SJCRH30 (cell line): ENCODE measurements around the gene HSDL2. TPM values are rescaled to one million over a fixed set of nuclear protein-coding genes. Genes with fewer than 3 reads are reported as not detected.
"Not testable (repeated sequence)": the region's sequence is repeated elsewhere in the genome, so short reads cannot be mapped to it uniquely, and the experiment has no call there.

ENCODE experiments used
- DNase-seq, 2 experiments: peaks; one replicate each; pipeline ENCODE4 v3.0.0-alpha.2; 2015 to 2020
- H3K27ac ChIP-seq: fragments of 250-450 bp; sonication (Bioruptor Pico); 2 replicates; pipeline ENCODE4 v1.5.1; 2020; ENCODE audit warnings: mild to moderate bottlenecking, moderate library complexity
- H3K27me3 ChIP-seq: fragments of 250-450 bp; sonication (Bioruptor Pico); 2 replicates; pipeline ENCODE4 v1.5.1; 2020; ENCODE audit warnings: mild to moderate bottlenecking, moderate library complexity
- H3K36me3 ChIP-seq: fragments of 250-450 bp; sonication (Bioruptor Pico); 2 replicates; pipeline ENCODE4 v1.5.1; 2020; ENCODE audit warnings: mild to moderate bottlenecking, moderate library complexity
- H3K4me1 ChIP-seq: fragments of 250-450 bp; sonication (Bioruptor Pico); 2 replicates; pipeline ENCODE4 v1.5.1; 2020; ENCODE audit warnings: mild to moderate bottlenecking, moderate library complexity
- H3K4me3 ChIP-seq: fragments of 250-450 bp; sonication (Bioruptor Pico); 2 replicates; pipeline ENCODE4 v1.5.1; 2020; ENCODE audit warnings: mild to moderate bottlenecking, moderate library complexity
- H3K9me3 ChIP-seq: fragments of 250-450 bp; sonication (Bioruptor Pico); replicated peaks from 2 replicates; pipeline ENCODE4 v1.5.1; 2020; ENCODE audit warnings: mild to moderate bottlenecking, moderate library complexity
- total RNA-seq: library from RNA; depleted of rRNA; stranded (reverse); fragments of >200 nt; shearing (Covaris generic); gene quantifications from 2 replicates; pipeline ENCODE4 v1.2.3, GENCODE V29; 2014

Gene HSDL2
- total RNA-seq, 1 experiment from 2014 or later: 41.4 TPM

DNA sequence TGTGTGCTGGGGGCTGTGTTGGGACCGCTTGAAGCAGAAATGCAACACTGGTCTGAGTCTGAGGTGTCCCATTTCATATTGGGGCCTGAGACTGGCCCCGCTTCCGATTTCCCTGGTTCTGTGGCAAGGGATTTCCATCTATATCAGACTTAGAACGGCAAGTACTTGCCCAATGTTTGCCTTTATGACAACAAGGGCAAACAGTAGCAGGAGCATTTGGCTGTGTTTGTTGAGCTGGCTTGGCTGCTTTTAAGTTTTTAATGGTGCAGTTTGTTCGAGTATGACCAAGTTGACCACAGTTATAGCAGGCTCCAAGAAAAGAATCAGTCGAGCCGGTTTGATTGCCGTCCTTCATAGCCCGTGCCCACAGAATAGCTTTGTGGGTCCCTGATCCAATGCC is 17.0 kb downstream of the HSDL2 start:
- H3K36me3 ChIP-seq: 0 out of 2 replicates have a peak, but pooled peaks cover 4% of the 10 kb centered on the region
- no peak overlapping the region for H3K4me3 ChIP-seq
- H3K4me1 ChIP-seq: no peaks in the 10 kb centered on the region
- H3K9me3 ChIP-seq: peaks cover 5% of the 10 kb centered on the region; the same call in 1 of the 2 replicates
- no peaks in the 10 kb centered on the region for H3K27me3 ChIP-seq
- no peak overlapping the region for H3K27ac ChIP-seq
- no peak for DNase-seq

DNA sequence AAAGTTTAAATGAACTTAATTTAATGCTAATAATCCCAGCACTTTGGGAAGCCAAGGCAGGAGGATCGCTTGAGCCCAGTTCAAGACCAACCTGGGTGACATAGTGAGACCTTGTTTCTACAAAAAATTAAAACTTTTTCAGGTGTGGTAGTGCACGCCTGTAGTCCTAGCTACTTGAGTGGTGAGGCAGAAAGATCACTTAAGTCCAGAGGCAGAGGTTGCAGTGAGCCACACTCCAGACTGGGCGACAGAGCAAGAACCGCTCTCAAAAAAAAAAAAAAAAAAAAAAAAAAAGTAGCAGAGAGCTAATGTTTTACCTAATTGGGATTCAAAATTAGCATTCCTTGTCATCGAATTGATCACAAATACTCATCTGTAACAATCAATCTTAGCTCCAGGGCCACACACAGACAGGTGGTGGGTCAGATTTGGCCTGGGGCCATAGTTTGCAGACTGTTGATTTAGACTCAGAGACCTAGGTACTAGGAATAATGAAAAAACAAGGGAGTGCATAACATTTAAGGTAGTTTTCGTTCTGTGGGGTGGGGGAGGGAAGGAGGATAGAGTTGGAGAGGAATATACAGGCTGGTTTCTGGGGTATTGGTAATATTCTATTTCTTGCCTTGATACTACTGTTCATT is 21.4 kb downstream of the HSDL2 start:
- Histone ChIP-seq H3K9me3 (0 out of 2 replicates have a peak, but pooled peaks cover 5% of the 10 kb centered on the region), H3K4me1 (no peaks in the 10 kb centered on the region), H3K27ac (no peak overlapping the region), H3K27me3 (no peaks in the 10 kb centered on the region), H3K36me3 (peaks cover 11% of the 10 kb centered on the region), H3K4me3 (no peak overlapping the region)
- DNase-seq: peak in 1 of 2 experiments; percentile 22

DNA sequence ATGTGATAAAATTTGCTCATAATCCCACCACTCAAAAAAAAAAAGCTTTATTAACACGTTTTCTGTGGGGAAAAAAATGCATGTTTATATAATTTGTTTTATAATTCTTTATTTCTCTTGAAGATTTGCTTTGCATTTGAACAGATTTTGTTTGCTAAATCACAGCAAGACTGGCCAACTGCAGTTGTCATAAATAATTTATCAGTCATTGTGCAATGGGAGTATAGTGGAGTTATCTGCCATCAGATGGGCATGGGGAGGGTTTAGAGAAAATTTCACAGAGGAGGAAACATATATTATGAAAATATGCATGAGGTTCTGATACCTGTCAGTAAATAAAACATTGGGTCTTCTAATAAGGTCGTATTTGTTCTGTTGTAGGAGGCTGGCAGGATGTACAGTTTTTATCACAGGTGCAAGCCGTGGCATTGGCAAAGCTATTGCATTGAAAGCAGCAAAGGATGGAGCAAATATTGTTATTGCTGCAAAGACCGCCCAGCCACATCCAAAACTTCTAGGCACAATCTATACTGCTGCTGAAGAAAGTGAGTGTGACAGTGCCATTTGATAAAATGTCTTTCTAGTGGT is 23.8 kb downstream of the HSDL2 start:
- Histone ChIP-seq H3K27ac (no peak overlapping the region), H3K4me1 (no peaks in the 10 kb centered on the region), H3K36me3 (peaks cover 22% of the 10 kb centered on the region), H3K27me3 (no peaks in the 10 kb centered on the region), H3K4me3 (no peak overlapping the region), H3K9me3 (0 out of 2 replicates have a peak, but pooled peaks cover 2% of the 10 kb centered on the region)
- DNase-seq: no peak

DNA sequence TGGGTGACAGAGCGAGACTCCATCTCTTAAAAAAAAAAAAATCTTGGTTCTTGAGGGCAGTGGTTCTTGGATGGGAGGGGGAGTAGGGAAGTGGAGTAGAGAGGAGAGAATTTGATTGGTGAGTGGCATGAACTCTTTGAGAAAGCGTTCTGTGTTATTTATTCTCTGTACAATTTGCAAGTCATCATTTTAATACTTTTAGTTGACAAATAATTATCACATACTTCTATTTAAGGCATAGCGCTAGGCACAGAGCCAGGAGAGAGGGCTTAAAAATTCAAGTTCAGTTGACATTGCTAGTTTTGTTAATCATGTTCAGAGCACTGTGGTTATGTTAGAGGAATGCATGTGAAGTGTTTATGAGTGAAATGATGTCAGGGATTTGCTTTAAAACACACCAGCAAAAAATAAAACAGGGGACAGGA is 24.6 kb downstream of the HSDL2 start:
- Histone ChIP-seq H3K4me1 (no peaks in the 10 kb centered on the region), H3K36me3 (peaks cover 30% of the 10 kb centered on the region), H3K4me3 (no peak overlapping the region), H3K27ac (no peak overlapping the region), H3K27me3 (no peaks in the 10 kb centered on the region), H3K9me3 (no peaks in the 10 kb centered on the region)
- DNase-seq: no peak

DNA sequence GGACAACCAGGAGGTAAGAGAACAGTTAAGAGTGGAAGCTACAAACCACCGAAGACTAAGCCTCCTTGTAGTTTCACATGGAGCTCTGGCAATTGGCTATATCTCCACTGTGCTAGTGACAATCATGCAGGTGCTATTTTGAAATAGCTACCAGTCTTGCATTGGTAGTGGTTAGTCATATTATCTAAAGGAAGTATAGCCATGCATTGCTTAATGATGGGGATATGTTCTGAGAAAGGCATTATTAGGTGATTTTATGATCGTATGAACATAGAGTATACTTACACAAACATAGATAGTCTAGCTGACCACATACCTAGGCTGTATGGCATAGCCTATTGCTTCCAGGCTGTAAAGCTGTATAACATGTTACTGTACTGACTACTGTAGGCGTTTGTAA is 28.4 kb downstream of the HSDL2 start:
- H3K27ac ChIP-seq: no peak overlapping the region
- H3K27me3 ChIP-seq: no peaks in the 10 kb centered on the region
- no peaks in the 10 kb centered on the region for H3K4me1 ChIP-seq
- no peak for DNase-seq
- no peak overlapping the region for H3K4me3 ChIP-seq
- peaks cover 38% of the 10 kb centered on the region for H3K36me3 ChIP-seq
- no peaks in the 10 kb centered on the region for H3K9me3 ChIP-seq

DNA sequence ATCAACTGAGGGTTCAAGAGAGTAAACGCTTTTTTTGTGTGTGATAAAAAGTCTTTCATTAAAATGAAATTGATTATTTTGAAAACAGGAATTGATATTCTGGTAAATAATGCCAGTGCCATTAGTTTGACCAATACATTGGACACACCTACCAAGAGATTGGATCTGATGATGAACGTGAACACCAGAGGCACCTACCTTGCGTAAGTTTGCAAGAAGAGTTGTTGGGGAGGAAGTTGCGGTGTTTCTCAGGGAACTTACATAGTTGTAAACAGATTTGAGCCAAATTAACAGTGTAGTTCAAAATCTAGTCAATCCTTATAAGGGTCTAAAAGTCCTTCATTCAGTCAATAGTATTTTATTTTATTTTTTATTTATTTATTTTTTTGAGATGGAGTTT is 28.9 kb downstream of the HSDL2 start:
- Histone ChIP-seq H3K4me3 (no peak overlapping the region), H3K4me1 (no peaks in the 10 kb centered on the region), H3K9me3 (no peaks in the 10 kb centered on the region), H3K27me3 (no peaks in the 10 kb centered on the region), H3K36me3 (peaks cover 38% of the 10 kb centered on the region), H3K27ac (no peak overlapping the region)
- DNase-seq: no peak

DNA sequence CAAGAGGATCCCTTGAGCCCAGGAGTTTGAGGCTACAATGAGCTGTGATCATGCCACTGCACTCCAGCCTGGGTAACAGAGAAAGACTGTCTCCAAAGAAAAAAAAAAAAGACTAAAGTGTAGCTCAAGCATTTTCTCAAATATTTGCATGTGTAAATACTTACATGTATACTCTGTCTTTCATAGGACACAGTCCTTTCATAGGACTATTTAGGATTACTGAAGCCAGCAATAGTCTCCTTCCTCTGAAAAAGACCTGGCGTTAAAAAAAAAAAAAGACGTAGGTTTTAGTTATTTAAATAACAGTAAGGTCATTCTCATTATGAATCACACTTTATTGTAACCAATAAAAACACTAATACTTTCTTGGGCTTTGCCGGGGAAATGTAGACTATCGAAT is 29.9 kb downstream of the HSDL2 start:
- Histone ChIP-seq H3K27me3 (no peaks in the 10 kb centered on the region), H3K4me1 (no peaks in the 10 kb centered on the region), H3K36me3 (peaks cover 36% of the 10 kb centered on the region), H3K4me3 (no peak overlapping the region), H3K9me3 (no peaks in the 10 kb centered on the region), H3K27ac (no peak overlapping the region)
- no peak for DNase-seq

DNA sequence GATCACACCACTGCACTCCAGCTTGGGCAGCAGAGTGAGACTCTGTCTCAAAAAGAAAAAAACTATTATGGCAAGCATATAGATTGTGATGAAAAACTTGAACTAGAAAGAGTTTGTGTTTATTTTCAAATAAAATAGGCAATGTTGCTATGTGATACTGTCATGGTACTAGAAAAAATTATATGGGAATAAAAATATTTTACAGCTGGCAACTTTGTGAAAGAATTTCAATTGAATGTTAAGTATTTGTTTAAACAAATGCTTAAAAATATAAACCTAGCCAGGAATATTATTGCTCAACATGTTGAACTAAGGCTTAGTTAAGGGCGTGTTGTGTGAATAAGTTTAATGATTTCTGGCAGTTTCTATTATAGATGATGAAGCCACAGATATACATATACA is 31.7 kb downstream of the HSDL2 start:
- no peaks in the 10 kb centered on the region for H3K27me3 ChIP-seq
- no peak for DNase-seq
- no peak overlapping the region for H3K4me3 ChIP-seq
- H3K4me1 ChIP-seq: no peaks in the 10 kb centered on the region
- no peaks in the 10 kb centered on the region for H3K9me3 ChIP-seq
- H3K36me3 ChIP-seq: peaks cover 31% of the 10 kb centered on the region
- no peak overlapping the region for H3K27ac ChIP-seq

DNA sequence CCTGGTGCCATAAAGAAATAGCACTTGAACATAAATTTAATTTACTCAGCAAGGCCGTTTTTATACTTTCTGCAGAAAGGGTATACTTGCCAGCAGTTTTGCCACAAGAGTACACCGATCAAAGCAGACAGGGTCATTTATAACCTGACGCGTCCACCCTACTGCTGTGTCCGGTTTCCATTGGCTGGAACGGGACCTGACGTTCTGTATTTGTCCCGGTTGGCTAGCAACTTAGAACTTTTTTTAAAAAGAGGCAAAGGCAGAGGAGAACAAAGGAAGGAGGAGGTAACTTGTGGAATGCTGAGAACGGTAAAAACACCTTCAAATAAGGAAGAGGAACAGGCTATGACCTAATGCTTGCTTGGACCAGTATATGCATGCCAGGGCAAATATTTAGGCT is 33.8 kb downstream of the HSDL2 start:
- H3K4me3 ChIP-seq, DNase-seq, H3K27ac ChIP-seq, H3K9me3 ChIP-seq, H3K27me3 ChIP-seq, H3K4me1 ChIP-seq: not testable (repeated sequence)
- H3K36me3 ChIP-seq: peaks cover 25% of the 10 kb centered on the region

DNA sequence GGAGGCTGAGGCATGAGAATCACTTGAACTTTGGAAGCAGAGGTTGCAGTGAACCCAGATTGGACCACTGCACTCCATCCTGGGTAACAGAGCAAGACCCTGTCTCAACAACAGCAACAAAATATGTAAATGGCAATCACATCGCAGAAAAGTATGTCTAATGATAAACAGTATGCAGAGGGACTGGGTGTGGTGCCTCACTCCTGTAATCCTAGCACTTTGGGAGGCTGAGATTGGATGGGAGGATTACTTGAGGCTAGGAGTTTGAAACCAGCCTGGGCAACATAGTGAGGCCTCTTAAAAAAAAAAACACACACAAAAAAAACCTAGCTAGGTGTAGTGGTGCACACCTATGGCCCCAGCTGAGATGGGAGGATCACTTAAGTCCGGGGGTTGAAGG is 40.3 kb downstream of the HSDL2 start:
- Histone ChIP-seq H3K27ac (no peak overlapping the region), H3K4me3 (no peak overlapping the region), H3K36me3 (peaks cover 17% of the 10 kb centered on the region), H3K27me3 (no peaks in the 10 kb centered on the region), H3K4me1 (no peaks in the 10 kb centered on the region), H3K9me3 (no peaks in the 10 kb centered on the region)
- no peak for DNase-seq

DNA sequence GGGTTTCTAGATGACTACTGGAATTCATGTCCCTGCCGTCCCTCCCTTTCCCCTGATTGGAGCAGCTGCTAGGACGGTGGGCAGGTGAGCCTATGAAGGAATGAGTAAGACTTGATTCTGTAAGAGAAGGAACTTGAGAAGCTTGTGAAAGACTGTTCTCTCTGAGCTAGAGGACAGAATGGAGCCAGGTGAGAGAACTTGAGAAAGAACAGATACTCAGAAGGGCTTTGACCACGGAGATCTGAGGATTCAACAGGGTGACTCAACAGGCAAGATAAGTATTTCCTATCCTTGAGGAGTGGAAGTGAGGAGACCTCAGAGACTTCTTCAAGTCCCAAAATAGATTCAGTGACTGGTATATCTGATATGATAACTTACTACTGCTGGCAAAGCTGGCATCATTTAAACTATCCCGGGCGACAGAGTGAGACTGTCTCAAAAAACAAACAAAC is 41.9 kb downstream of the HSDL2 start:
- no peaks in the 10 kb centered on the region for H3K9me3 ChIP-seq
- no peak for DNase-seq
- H3K27ac ChIP-seq: no peak overlapping the region
- no peaks in the 10 kb centered on the region for H3K4me1 ChIP-seq
- no peaks in the 10 kb centered on the region for H3K27me3 ChIP-seq
- H3K4me3 ChIP-seq: no peak overlapping the region
- peaks cover 17% of the 10 kb centered on the region for H3K36me3 ChIP-seq

DNA sequence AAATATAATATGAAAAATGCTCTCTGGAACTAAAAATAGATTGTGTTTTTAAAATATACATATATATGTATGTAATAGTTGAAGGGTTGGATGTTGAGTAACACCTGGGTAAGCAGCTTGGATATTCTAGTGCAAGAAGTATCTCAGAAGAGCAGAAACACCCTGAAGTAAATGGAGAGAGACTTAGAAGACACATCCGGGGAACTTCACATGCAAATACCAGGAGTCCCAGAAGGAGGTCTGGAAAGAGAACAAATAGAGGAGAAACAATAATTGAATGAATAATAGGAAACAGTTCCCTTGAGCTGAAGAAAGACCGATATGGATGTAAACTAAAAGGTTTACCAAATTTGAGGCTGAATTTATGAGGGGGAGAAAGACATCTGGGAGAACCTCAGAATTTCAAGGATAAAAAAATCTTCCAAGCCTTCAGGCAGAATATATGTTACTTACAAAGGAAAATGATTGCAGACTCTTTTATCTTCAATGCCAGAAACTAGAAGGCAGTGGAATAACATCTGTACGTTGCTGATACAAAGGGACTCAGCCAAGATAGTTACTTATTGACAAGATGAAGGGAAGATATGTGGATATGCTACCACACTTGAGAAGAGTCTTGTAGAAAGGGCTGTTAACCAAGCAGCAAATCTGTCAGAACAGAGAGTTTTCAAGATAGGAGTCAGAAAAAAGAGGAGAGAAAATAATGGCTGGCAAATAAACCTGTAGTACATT is 42.7 kb downstream of the HSDL2 start:
- H3K9me3 ChIP-seq: no peaks in the 10 kb centered on the region
- peaks cover 14% of the 10 kb centered on the region for H3K36me3 ChIP-seq
- no peaks in the 10 kb centered on the region for H3K4me1 ChIP-seq
- H3K27me3 ChIP-seq: no peaks in the 10 kb centered on the region
- H3K27ac ChIP-seq: no peak overlapping the region
- no peak overlapping the region for H3K4me3 ChIP-seq
- DNase-seq: no peak

DNA sequence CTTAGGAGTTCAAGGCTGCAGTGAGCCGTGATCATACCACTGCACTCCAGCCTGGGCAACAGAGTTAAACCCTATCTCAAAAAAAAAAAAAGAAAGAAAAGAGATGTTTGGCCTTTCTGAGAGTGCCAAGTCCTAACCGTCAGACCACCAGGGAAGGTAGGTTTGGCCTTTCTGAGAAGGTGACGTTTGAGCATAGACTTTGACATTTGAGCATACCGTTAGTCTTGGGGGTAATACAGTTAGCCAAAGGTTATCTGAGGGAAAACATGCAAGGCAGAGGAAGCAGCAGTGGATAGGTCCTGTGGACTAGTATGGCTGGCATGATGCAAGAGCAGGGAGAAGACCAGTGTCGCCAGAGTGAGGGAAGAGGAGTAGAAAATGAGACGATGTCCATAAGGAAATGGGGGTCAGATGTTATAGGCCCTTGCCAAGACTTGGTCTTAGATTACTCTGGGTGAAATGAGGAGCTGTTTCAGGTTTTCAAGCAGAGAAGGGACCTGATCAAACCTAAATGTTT is 50.2 kb downstream of the HSDL2 start:
- Histone ChIP-seq H3K27me3 (no peaks in the 10 kb centered on the region), H3K4me1 (no peaks in the 10 kb centered on the region), H3K9me3 (no peaks in the 10 kb centered on the region), H3K4me3 (no peak overlapping the region), H3K36me3 (peaks cover 2% of the 10 kb centered on the region), H3K27ac (no peak overlapping the region)
- DNase-seq: no peak

DNA sequence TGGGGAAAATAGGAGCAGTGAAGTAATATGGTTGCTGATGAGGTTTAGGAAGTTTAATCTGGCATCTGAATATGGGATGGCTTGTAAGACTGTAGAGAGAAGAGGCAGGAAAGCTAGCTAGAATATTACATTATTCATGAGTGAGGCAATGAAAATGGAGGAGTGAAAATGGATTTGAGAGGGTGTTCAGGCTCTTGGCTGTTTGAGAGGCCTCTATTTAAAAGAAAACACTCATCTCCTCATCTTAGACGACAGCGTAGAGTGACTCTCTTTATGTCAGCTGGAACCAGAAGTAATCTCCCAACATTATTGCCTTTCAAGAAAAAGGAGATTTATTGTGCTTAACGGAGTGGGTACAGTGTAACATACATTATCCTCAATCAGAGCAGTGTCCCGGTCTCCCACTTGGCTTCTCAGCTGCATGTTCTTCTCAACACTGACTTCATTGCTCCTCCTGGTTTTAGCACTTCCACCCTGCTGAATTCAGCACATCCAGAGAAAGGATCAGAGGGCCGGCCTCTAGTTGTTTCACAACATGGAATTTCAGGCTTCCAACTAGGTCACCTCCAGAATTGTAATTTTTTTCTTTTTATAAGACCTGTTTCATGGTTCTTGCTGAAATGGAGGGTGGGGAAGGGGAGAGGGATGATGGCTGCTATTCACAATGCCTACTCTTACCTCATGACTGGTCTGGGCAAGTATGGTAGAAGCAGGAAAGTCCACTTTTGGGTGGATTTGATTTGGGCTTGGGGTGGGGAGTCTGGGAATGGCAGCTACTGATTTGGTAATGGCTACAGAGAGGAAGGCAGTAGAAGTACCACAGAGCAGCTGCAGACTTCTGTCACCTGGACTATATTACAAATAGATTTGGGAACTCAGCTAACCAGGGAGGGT is 53.8 kb downstream of the HSDL2 start:
- Histone ChIP-seq H3K36me3 (peaks cover 2% of the 10 kb centered on the region), H3K9me3 (no peaks in the 10 kb centered on the region), H3K4me3 (no peak overlapping the region), H3K27me3 (no peaks in the 10 kb centered on the region), H3K27ac (no peak overlapping the region), H3K4me1 (peaks cover 11% of the 10 kb centered on the region)
- no peak for DNase-seq
